K562 (cell line): Measurements from ENCODE around the gene KAZN.

Source experiments
- FOXA3 ChIP-seq, 2 experiments: fragments of 450-650 bp in 1 of 2; sonication (generic) in 1 of 2; formaldehyde crosslinking; IDR thresholded peaks in 1 of 2; conservative IDR thresholded peaks in 1 of 2; 2 replicates each; pipeline versions ENCODE4 v1.4.0 to v1.8.0; 2020 to 2022; ENCODE audit warnings: mild to moderate bottlenecking in 2 of 2, missing genetic modification reagents in 1 of 2
- MBD1 ChIP-seq: fragments of 250-450 bp; sonication (Bioruptor Pico); IDR thresholded peaks from 2 replicates; pipeline ENCODE4 v1.8.0; 2022; ENCODE audit warnings: inconsistent platforms

GRCh38 chr1:14615549-14616218 lies 17.2 kb downstream of the KAZN start:
- TF ChIP-seq FOXA3 (CRISPR knock-in tag; conservative IDR thresholded peaks at IDR 0.05 in 1 of 2, IDR thresholded peaks at IDR 0.05 in 1 of 2) (no peak), MBD1 (CRISPR knock-in tag) (no peak)
